Midbrain (tissue), 1 donor: ENCODE measurements around the gene PGM2L1.

Source experiments
- DNase-seq: peaks from one replicate; lab custom pipeline; 2025; lab: John Stamatoyannopoulos, UW

Gene PGM2L1

GRCh38 chr11:74299015-74299414 is 99.2 kb downstream of the PGM2L1 start:
- DNase-seq: no peak

- DNase-seq: no peak
Measured at GRCh38 chr11:74297484-74297883, 100.7 kb downstream of the PGM2L1 start.

GRCh38 chr11:74288911-74289310 is 109.3 kb downstream of the PGM2L1 start:
- no peak for DNase-seq

GRCh38 chr11:74288161-74288560 is 110.1 kb downstream of the PGM2L1 start:
- no peak for DNase-seq

DNA sequence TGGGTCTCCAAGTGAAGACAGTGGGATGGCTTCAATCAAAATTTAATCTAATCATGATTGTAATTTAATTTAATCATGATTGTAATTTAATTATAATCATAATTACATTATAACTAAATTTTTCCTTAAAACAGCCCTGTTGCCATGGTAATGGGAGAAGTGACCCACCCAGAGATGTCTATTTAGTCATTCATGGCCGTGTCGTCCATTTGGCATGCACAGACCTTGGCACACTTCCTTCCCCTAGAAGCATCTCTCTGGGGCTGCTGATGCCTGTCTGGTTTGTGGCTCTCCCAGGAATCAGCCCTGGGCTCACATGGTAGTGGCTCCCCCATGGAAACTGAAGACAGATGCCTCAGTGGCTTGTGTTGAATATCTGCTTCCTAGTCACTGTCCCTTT is 113.8 kb downstream of the PGM2L1 start:
- no peak for DNase-seq

DNA sequence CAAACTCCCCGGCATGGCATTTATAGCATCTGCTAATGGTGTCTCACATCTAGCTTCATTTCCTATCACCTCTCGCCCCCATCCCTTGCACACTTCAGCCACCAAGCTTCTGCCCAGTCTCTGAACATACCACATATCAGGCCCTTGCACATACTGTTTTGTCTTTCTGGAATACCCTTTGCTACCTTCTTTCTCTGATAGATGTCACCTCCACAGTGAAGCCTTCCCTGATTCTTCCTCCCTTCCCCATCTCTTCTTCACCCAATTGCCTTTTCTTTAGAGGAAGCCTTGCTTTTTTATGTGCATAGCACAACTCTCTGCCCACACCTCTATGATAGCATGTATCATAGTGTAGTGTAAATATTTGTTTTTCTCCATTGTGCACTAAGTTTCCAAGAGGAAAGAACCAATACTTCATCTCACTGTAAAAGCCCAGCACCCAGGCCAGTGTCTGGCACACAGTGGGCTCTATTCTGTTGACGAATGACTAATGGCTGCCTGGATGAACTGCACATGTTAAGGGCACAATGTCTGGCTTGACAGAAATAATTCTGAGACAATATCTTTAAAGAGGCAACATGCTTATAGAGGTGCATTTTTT is 114.6 kb downstream of the PGM2L1 start:
- DNase-seq: no peak

DNA sequence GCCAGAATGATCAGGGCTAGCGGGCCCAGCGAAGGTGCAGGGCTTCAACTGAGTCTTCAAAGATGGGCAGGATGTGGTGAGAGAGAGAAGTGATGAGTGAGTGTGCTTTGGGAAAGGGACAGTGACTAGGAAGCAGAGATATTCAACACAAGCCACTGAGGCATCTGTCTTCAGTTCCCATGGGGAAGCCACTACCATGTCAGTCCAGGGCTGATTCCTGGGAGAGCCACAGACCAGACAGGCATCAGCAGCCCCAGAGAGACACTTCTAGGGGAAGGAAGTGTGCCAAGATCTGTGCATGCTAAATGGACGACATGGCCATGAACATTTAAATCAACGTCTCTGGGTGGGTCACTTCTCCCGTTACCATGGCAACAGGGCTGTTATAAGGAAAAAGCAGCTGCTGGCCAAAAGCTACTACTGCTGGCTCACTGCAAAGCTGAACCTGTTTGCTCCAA is 115.3 kb downstream of the PGM2L1 start:
- no peak for DNase-seq

DNA sequence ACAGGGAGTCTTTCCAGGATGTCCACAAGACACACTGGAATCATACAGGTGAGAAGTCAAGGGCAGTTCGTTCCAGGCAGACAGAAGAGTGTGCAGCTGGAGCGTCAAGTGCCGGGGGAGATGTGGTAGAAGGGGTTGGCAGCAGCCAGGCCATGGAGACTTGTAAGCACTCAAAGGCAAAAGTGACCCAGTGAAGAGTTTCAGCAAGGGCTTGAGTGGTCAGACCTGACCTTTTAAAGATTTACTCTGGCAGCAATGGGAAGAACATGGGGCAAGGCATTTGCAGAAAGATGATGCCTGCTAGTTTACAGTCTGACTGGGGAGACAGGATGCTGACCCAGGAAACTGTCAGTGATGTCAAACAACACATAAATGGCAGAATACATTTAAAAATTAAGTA is 115.8 kb downstream of the PGM2L1 start:
- DNase-seq: no peak

DNA sequence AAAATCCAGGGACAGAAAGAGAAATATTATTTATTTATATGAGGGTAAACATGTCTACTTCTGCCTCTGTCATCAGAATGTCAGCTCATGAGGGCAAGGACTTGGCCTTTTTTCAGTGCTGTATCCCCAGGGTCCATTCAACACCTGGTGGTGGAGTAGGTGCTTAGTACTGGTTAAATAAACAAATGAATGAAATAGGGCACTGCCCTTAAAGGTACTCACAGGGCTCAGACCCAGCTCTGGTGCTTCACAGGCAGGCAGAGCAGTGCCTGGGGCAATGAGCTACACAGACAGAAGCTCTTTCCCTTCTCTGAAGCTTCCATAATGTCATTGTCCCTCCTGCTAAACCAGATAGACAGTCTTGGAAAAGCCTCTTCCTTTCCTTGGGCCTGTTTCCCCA is 117.7 kb downstream of the PGM2L1 start:
- no peak for DNase-seq
